ENCODE data around the gene FAM20B.

Gene FAM20B

DNA sequence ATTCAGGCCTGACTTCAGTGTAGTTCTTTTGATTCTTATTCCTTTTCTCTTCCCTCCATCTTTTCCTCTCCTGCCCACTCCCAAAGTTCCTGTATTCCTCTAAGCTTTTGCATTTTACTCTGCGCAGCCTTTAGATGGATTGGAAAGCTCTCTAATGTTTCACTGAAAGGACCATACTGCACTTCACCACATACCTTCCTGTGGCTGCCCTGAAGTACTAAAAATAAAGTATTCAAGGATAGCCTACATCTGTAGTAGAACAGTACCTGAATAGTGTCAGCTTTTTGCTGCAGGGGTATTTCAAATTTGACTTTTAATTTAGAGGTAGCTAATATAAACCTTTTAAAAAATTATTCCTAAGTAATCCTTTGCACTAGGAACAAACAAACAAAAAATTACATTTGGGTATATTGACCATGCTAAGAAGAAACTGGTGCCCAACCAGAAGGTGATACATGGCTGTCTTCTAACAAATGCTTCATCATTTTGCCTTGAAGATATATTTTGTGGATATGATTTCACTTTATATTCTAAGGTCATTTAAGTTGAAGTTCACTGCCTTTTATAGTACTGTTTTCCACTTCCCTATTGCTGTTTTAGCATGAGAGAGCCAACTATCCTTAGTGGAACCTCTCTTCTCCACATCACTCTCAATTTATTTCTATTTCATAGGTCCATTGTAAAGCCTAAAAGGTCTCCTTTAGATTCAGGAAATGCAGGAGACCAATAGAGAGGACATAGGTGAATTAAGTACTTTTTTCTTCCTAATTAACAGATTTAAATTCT lies 22.8 kb downstream of the FAM20B start:
- DNase-seq (ENCODE audit: low spot score): no peak

DNA sequence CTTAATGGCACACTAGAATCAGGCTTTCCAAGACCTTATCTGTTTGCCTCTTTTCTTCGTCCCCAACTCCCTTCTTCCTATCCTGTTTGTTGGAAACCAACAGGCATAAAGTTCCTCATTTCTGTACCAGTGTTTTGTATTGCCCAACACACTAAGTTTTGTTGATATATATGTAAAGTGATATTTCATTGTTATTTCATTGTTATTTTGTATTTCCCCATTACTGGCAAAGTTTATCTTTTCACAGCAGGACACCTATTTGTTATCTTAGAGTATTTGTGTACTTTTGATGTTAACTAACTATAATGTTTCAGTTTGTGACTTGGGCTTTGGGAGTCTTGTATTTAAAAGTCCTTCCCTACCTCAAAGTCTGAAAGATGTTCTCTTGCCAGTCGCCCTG lies 27.1 kb downstream of the FAM20B start:
- no peak for DNase-seq (ENCODE audit: low spot score)

DNA sequence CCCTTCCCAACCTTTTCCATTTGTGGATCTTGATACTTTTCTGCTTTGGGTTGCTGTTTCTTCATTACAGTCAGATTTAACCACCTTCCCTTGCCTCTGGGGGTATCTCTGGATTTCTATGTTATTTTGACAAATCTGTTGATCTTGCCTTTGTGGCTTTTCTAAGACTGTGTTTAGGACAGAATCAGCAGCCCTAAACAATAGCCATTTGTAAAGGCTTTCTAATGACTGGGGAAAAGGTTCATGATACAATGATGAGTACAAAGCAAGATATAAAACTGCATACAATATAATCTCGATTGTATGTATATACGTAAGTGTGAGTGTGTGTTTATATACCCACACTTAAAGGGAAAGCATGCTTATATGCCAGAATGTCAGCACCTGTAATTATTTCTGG lies 27.8 kb downstream of the FAM20B start:
- DNase-seq (ENCODE audit: low spot score): no peak

DNA sequence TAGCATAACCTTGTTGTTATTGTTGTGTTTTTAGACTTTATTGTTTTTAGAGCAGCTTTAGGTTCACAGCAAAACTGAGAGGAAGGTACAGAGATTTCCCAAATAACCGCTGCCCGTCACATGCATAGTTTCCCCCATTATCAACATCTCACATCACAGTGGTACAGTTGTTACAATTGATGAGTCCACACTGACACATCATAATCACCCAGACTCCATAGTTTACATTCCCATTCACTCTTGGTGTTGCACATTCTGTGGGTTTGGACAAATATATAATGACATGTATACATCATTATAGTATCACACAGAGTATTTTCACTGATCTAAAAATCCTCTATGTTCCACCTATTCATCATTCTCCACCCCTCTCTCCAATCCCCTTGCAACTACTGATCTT lies 30.2 kb downstream of the FAM20B start:
- no peak for DNase-seq (ENCODE audit: low spot score)

DNA sequence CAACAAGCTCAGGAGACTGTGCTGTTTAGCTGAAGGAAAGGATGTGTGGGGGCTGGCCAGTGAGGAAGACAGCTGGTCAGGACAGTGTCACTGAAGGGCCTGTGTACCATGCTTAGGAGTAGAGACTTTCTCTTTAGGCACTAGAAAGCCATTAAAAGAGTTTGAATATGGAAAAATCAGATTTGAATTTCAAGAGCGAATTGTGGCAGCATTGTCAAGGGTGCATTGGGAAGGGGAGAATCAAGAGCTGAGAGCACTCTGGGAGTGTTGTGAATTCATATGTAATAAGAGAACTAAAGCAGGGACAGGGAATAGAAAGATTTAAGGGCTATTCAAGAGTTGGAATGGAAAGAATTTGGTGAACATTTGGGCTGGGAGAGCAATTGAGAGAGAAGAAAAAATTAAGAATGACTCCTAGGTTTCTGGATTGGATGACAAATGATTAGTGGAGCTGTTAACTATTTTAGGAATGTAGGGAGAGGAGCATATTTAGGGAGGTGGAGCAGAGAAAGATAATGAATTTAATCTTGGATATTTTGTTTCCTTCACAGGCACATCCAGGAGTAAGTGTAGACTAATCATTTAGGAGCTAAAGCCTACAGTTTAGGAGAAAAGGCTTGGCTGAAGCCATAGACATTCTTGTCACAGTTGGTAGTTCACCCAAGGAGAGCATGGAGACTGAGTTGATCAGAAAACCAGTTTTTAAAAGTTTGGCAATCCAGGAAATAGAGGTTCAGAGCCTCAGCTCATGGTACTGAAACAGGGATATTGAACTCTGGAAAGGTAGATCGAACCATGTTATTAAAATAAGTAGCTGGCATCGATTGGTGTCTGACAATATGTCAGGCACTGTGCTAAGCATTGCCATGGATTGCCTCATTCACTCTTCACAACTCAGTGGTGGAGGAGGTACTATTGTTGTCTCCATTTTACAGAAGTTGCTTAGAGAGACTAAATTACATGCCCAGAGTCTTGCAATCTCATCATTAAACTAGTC lies 33.1 kb downstream of the FAM20B start:
- DNase-seq (ENCODE audit: low spot score): no peak

DNA sequence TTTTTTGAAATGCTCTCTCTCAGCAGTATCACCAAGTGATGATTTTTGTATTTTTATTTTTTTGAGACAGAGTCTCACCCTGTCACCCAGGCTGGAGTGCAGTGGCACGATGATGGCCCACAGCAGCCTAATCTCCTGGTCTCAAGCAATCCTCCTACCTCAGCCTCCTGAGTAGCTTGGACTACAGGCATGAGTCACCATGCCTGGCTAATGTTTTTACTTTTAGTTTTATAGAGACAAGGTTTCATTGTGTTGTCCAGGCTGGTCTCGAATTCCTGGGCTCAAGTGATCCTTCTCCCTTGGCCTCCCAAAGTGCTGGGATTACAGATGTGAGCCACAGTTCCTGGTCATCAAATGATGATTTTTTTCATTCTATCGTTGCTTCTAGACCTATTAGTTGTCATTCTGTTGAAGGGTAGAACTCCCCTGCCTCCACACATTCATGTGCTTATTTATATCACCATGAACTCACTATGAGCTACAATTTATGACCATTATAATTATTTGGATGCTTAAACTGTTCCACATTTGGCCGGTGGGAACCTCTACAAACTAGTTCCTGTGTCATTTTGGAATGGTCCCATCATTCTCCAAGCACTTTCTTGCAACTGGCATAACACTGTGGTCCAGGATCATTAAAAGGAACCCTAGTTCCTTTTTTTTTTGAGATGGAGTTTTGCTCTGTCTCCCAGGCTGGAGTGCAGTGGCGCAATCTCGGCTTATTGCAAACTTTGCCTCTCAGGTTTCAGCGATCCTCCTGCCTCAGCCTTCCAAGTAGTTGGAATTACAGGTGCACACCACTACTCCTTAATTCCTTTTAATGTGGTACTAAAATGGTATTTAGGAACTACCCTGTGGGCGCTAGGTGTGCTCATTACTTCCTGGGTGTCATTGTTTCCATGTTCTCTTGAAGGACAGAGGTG lies 35.9 kb downstream of the FAM20B start:
- DNase-seq (ENCODE audit: low spot score): no peak

DNA sequence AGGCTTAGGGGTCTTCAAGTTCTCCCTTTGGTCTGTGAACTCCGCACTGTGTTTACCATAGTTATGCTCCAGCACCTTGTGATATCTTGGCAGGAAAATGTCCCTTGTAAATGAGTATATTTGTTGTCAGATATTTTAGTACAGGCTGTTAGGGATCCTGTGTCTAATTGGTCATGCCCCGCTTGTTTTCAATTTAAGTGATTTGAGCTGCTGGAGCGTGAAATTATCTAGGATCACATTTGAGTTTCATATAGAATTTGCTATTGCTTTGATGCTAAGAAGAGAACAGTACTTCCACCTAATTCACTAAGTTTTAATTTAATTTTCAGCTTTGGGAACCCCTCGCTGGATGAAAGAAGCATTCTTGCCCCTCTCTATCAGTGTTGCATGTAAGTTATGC lies 40.8 kb downstream of the FAM20B start:
- DNase-seq (ENCODE audit: low spot score): no peak

DNA sequence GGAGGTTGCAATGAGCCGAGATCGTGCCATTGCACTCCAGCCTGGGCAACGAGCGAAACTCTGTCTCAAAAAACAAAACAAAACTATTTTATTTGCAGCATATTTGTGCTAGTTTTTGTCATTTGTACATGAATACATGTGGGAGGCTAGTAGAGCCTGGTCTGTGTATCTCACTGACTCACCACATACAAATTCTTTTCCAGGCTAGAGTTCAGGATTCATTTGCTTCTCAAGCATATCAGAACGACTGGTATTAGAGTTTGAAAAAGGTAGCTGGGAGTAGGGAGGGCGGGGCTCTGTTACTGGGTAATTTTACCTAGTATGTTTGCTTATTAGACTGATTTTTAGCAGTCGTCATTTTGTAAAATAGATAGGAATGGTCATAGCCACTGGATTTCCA lies 51.7 kb downstream of the FAM20B start:
- no peak for DNase-seq (ENCODE audit: low spot score)

DNA sequence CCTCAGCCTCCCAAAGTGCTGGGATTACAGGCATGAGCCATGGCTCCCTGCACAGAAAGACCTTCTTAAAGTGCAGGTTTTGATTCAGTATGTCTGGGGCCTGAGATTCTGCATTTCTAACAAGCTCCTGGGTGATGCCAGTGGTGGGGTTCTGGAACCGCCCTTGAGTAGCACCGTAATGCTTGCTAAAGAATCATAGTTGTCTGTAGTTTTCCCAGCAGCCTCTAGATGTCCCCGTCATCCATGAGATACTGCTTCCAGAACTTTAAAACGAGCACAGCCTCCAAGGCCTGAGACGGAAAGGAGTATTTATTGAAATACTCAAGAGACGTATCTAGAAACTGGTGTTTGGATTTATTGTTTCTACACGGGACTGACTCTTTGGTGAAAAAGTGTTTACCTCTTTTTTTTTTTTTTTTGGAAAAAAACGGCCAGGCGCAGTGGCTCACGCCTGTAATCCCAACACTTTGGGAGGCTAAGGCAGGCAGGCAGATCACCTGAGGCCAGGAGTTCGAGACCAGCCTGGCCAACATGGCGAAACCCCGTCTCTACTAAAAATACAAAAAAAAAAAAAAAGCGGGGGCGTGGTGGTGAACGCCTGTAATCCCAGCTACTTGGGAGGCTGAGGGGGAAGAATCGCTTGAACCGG lies 53.5 kb downstream of the FAM20B start:
- DNase-seq (ENCODE audit: low spot score): peak; percentile 72

DNA sequence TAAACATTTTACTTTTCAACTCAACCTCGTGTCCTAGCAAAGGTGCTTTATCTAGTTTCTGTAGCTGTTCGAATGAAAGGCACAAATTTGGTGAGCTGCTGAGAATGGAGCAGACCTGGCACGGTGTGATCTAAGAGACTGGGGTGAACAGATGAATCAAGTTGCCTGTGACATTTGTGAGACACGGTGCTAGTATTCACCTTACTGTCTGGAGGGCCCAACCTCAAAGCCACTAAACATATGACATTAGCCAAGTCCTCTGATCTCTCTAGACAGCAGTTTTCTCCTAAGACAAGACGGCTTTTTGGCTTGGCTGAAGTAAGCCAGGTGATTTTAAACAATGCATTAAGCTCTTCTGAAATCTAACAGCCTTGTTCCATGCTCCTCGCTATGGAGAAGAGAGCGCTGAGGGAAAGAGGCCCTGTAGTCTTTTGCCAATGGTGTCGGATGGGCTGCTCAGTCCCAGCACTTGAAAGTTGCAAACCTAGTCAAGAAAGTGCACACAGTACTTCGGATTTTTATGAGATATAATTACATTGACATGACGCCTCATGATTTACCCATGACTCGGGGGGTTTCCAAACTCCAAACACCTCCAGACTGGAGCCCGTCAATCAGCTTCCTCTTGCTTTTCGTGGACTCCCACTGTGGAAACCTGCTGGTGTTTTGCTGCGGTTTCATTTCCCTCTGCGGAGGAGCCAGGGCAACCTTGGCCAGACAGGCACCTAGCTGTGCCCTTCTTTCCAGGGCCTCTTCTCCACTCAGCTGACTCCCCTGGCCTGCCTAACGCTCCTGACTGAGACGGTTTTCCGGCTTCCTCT lies 55.4 kb downstream of the FAM20B start:
- DNase-seq (ENCODE audit: low spot score): no peak

DNA sequence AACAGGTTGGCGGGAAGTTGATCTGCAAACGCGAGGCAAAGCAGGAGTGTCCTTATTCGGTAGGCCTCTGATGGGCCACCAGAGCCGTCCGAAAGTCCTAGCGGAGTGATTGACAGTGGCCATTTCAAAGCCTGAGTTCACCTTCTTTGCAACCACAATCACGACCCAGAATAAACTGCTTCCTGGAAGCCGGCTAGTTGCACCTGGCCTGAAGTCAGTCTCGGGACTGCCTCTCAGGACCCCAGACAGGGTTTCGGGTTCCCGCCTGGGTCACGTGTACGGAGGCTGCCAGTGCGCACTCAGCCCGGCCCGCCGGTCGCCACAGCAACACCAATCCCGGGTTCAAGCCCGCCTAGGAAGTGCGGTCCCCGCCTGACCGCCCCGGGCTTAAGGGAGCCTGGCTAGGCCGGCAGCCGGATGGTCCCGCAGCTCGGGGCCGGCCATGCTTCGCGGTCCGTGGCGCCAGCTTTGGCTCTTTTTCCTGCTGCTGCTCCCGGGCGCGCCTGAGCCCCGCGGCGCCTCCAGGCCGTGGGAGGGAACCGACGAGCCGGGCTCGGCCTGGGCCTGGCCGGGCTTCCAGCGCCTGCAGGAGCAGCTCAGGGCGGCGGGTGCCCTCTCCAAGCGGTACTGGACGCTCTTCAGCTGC lies 56.1 kb downstream of the FAM20B start, which contains the start of gene TOR3A:
Gene TOR3A, plus strand, starts transcription at position 384 of the 646 bp plus-strand sequence. Its CDS starts 59 bp downstream, at position 443.
- peak; percentile 87 for DNase-seq (ENCODE audit: low spot score)

DNA sequence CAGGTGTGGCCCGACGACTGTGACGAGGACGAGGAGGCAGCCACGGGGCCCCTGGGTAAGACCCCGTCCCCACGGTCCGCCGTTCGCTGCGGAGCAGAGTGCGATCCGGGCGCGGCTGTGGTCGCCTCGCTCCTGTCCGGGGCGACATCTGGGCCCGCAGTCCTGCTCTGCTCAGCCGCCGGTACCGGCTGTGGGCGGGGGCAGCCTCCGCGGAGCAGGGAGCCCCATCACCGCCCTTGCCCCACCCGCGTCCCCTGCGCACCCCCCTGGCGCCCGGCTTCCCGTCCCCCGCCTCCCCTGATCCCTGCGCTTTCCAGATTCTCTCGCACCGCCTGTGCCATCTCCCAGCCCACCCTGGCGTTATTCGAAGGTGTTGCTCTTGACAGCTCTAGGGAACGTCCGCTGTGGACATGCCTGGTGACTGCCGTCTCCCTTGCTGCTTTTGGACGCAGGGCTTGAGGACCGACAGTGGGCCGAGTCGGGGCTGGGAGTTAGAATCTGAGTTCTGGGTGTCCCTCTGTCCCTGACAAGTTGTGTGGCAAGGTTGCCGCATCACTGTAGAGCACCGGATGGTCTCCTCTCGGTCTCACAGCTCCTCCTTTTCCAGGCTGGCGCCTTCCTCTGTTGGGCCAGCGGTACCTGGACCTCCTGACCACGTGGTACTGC lies 56.8 kb downstream of the FAM20B start:
- no peak for DNase-seq (ENCODE audit: low spot score)

DNA sequence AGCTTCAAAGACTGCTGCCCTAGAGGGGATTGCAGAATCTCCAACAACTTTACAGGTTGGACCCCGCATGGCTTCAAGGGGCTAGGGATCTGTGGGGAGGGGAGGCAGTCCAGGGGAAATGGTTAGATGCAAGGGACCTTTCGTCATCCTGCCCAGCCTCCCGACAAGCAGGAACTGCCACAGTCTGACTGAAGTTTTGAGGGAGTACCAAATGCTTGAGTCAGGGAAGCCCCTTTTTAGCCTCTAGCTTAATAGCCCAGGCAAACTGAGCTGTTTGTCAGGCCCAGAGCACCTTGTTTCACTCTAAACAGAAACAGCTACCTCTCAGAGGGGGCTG lies 57.3 kb downstream of the FAM20B start:
- no peak for DNase-seq (ENCODE audit: low spot score)

DNA sequence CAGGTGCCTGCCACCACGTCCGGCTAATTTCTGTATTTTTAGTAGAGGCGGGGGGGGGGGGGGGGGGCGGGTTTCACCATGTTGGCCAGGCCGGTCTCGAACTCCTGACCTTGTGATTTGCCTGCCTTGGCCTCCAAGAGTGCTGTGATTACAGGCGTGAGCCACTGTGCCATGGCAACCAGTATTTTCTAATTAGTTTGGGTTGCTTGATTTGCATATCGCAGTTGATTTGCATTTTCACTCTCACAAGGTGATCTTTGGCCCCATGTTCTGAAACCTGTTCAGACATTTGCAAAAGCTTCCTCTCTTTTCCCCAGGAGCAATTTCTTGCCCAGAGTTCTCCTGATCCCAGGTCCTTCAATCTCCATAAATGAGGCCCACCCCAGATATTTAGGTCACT lies 57.8 kb downstream of the FAM20B start:
- no peak for DNase-seq (ENCODE audit: low spot score)

DNA sequence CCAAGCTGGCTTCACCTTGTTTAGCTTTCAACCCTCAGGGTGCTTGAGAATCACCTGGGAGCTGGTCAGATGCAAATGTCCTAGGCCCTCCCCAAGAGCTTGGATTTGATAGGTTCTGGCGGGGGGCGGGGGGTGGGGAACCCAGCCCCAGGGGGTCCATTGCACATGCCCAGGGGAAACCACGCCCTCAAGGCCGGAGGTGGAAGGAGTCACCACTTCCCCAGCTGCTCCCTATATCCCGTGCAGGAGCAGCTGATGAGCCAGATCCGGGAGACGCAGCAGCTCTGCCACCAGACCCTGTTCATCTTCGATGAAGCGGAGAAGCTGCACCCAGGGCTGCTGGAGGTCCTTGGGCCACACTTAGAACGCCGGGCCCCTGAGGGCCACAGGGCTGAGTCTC lies 62.0 kb downstream of the FAM20B start:
- DNase-seq (ENCODE audit: low spot score): no peak

DNA sequence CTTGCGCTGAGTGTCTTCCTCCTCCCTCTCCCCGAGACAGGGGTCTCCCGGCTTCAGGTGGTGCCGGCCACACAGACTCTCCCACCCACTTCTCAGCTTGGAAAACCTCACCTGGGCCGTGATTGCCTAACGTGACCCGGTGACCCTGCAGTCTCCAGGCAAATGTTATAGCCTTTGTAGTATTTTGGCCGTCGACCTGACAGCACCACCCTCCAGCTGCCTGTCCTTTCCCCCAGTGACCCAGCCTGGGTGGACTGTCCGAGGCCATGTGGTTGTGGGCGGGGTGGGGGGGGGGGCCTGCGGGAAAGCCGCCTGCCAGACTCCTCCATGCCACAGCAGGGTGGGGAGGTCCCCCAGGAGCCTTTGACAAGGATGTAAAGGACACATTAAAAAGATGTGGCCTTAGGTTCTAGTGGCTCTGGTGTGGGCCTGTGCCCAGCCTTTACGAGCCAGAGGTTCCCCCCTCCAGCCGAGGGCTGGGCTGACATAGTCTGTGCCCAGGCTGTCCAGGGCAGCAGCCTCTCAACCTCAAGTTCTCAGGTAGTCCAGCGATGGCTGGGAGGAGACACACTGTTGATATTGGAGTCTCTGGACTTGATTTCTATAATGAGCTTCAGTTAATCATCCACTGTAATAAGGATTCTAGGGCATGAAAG lies 64.3 kb downstream of the FAM20B start:
- DNase-seq (ENCODE audit: low spot score): no peak

DNA sequence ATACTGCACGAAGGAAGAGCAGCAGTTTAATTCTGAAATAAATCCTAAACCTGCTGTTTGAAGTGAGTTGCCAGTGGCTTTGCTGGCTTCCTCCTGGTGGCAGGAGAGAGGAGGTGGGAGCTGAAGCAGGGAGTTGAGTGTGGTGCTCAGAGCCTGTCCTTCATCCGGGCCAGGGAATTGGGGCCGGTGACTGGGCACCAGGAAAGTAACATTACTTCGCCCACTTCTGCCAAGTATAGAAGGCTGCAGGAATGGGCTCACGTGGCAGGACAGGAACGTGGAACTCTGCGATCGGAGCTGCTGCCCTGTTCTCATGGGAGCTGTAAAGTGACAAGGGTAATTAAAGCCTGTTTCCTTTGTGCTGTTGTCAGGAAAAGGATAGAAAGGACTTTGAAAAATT lies 64.8 kb downstream of the FAM20B start:
- no peak for DNase-seq (ENCODE audit: low spot score)

DNA sequence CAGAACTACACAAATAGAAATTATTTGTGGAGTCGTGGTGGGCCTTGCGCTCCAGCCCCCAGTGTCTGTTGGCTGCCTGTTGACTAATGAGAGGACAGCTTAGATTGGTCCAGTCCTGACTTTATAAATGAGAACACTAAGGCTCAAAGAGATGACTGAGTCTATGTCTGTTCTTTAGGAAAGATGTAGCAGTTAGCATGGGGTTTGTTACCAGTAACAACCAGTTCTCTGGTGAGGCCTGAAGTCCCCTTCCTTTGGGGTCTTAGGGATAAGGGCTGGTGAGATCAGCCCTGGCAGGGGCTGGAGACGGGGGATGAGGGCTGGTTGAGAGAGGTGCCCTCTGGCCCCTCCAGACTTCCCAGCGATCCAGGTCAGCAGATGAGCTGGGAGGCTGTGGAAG lies 65.2 kb downstream of the FAM20B start:
- no peak for DNase-seq (ENCODE audit: low spot score)

DNA sequence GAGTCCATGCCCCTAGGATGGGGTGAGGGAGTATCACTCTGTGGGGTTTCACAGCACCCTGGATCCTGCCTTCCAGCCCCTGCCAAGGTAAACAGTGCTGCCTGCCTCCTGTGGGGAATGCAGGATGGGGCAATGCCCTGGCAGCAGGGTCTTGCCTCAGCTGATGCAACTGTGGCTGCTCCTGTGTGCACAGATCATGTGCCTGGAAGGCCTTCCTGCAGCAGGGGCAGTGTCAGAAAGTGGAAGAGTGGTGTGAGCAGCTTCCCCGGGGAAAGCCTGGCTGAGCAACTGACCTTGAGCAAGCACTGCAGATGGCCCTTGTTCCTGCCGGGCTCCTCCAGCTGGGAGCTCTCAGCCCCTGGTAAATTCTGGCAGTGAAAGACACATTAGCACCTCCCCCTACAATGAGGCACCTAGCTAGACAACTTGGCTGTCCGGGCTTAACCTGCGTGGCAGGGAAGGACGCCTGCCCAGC lies 66.0 kb downstream of the FAM20B start:
- no peak for DNase-seq (ENCODE audit: low spot score)
